Posterior vena cava (tissue), 2 donors: ENCODE measurements around the gene RANGAP1. TPM values are rescaled to one million over a fixed set of nuclear protein-coding genes. Genes with fewer than 3 reads are reported as not detected.
"Not testable (repeated sequence)": the region's sequence is repeated elsewhere in the genome, so short reads cannot be mapped to it uniquely, and the experiment has no call there.

Source experiments
- DNase-seq: peaks from one replicate; pipeline ENCODE4 v3.0.0-alpha.2; 2020; ENCODE audit warnings: low spot score
- intact Hi-C, 2 donors: fragments of 100-400 bp; cut with DNase I; formaldehyde crosslinking; loops; one replicate each; pipeline versions ENCODE4 v1.14.1 to v1.14.2; 2022 to 2023
- total RNA-seq, 2 donors: library from RNA; stranded (reverse); fragmentation: NEBNext Ultra II Directional; extraction: Animal tissue kit (Norgen Biotek cat#: 25700); gene quantifications; one replicate each; pipeline ENCODE4 v1.2.1, GENCODE V29; 2021
- donor health status: DM: yes; HTN: yes; CAD: no.
- donor health status: DM: yes; HTN: yes; CAD: no.

The RANGAP1 gene
- total RNA-seq, 2 donors from 2014 or later = 26.2 to 39.4 TPM

- intact Hi-C loops = no loop called here
- DNase-seq = no peak
Measured at GRCh38 chr22:41264408-41264941, 21.5 kb downstream of the RANGAP1 start.

GRCh38 chr22:41263704-41264103 is 22.3 kb downstream of the RANGAP1 start:
- intact Hi-C loops = no loop called here
- no peak for DNase-seq

DNA sequence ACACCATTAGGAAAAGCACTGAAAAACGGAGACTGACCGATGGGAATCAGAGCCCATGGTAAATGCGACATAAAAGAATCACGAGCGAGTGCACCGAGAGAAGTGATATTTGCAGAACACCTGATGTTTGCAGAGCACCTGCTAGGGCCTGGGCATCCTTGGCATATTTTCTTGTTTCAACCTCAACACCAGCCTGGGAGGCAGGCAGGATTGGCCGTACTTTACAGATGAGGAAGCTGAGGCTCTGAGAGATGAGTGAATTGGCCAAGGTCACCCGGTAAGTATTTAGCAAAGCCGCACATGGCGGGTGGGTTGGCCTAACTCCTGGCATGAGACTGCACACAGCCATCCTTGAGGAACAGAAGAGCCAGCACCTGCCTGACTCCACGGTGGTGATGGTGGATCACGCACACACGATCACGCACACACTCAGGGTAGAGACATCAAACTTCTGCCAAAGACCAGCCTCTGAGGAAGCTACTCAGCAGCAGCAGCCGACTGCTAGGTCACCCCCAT is 23.7 kb downstream of the RANGAP1 start:
- no peak for DNase-seq

DNA sequence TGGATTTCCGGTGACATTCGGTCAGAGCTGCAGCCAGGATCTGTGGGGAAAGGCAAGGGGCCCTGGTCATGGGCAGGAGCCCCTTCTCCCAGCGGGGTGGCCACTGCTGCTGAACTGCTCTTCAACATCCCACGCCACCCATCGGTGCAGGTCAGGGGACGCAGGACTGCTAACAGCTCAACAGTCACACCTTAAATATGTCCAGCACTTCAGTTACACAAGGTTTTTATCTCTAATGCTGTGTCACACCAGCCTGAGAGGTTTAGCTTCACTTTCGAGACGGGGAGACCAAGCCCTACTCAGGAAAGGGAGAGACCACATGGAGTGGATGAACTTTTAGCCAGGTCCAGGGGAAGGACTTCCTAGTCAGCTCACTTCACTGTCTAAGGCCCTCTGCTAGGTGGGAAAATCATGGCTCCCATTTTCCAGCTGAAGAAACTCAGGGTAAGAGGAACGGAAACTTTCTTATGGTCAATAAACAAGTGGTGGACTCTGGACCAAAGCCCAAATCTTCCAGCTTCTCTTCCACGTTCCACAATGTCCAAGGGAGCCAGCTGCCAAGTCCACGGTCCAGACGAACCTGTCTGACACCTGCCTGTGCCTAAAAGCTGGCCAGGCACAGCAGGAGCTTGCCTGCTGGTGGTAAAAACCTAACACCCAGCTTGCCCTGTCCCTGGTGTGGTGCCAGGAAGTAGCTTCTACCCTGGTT is 24.3 kb downstream of the RANGAP1 start:
- no peak for DNase-seq
- intact Hi-C loops = no loop called here

More for the DNA sequence above, 23.7 kb downstream of the RANGAP1 start:
- intact Hi-C loops = no loop called here

DNA sequence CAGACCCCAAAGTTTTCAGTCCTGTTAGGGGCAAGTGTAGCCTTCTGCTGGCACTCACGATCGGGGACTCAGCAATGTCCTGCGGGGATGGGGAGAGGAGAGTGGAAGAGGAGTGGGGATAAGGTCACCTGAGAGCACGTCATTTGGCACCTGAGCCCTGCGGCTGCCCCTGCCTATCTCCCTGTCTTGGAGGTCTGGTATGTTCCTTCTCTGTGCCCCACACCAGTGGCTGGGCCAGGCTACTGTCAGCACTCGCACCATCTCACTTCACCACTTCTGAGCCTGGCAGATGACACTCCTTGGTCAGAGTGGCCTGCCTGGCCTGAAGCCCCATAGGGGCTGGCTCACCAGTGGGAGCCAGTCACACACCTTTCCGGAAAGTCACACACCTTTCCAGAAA is 25.1 kb downstream of the RANGAP1 start:
- intact Hi-C loops = no loop called here
- DNase-seq = no peak

GRCh38 chr22:41259756-41260155 is 26.2 kb downstream of the RANGAP1 start:
- intact Hi-C loops, DNase-seq: not testable (repeated sequence)

DNA sequence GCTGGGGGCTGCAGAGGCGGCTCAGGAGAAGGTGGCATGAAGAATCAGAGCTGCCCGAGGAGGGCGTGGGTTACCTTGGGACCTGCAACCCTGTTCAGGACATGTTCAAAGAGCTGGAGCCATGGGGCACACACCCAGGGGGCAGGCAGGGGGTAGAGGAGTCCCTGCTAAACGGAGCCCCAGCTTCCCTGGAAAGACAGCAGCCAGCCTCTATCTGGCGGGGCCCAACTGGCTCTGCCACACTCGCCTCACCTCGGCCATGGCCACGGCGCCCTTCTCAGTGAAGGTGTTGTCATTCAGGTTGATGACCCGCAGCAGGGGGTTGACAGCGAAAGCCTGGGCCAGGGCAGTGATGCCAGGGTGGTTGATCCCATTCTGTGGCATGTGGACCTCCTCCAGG is 28.3 kb downstream of the RANGAP1 start:
- intact Hi-C loops = no loop called here
- DNase-seq = no peak

GRCh38 chr22:41256254-41257253 is 29.4 kb downstream of the RANGAP1 start:
- no peak for DNase-seq
- intact Hi-C loops = no loop called here

DNA sequence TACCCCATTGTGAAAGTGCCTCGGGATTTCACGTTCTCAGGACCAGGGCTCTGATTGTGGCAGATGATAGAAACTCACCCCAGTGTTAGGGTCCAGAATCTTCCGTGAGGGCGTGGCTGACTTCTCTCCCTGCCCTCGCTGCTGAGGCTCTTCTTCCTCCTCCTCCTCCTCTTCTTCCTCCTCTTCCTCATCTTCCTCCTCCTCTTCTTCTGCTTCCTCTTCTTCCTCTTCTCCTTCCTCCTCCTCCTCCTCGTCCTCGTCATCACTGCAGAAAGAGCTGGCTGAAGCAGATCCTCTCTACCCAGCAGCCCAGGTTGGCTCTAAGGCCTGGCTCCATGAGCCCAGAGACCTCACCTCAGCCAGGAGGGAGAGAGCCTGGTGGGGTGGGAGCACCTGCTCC is 31.8 kb downstream of the RANGAP1 start:
- DNase-seq = no peak
- intact Hi-C loops = no loop called here

GRCh38 chr22:41252365-41252764 is 33.6 kb downstream of the RANGAP1 start:
- intact Hi-C loops = no loop called here
- no peak for DNase-seq

DNA sequence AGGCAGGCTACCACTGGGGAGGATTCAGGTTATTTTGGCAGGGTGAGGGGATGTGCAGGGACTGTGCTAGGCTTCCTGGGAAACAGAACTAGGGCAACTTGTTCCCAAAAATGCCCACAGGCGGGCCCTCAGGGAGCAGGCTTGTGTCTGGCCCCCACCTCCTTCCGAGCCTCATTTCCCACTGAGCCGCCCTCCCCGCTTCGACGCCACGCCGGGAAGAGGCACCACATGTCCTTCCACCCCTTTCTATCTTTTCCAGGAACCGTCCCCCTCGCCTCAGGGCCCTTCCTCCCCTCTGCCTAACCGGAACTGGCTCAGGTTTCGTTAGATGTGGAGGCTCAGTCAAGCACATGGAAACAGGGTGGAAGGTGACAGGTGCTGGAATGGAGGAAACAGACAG is 35.9 kb downstream of the RANGAP1 start:
- intact Hi-C loops = no loop called here

DNA sequence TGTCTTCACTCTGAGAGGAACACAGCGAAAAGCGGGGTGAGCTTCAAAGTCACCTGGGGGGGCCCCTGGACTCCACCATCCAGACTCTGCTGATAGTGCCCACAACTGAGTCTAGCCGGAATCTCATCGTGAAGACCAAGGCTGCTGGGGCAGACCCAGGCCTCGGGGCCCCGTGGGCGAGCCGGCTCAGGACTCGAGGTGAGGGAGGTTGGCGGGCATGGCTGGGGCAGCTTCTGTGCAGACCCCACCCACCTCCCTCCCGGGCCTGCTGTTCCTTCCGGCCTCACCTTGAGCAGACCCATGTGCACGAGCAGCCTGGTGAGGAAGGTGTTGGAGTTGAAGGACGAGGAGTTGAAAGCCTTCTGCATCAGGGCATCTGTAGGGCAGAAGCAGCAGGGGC is 36.5 kb downstream of the RANGAP1 start:
- intact Hi-C loops = no loop called here
- no peak for DNase-seq

More for the DNA sequence above, 35.9 kb downstream of the RANGAP1 start:
- DNase-seq = no peak

DNA sequence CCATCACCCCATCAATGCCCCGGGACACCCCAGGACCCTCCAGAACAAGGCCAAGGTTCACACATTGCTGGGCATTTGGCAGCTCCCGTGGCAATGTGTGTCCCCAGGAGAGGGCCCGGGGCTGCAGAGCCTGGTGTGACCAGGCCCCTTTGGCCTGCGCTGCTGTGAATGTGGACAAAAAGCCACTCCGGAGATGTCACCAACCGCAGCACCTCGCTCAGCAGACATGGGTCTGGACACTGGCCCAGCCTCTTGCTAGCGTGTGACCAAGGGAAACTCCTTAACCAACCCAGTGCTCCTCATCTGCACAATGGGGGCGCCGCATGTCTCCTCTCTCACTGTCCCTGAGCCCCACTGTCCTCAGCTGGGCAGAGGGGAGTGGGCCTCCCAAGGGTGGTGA is 37.2 kb downstream of the RANGAP1 start:
- intact Hi-C loops = no loop called here
- DNase-seq = no peak

DNA sequence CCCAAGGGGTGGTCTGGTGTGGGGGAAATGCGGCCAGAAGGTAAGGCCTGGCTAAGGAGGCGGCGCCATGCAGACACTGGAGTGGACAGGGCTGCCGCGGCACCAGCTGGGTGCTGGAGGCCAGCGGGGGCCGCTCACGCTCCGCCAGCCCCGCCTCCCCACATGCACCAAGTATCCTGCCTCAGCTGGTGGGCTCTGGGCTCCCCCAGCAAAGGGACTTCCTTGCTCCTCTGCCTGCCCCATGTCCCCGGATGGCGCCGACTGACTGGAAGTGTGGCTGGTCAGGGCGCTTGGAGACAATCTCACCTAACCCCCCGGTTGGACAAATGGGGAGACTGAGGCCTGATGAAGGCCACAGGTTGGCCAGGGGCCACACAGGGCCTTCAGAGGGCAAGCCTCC is 37.7 kb downstream of the RANGAP1 start:
- intact Hi-C loops = no loop called here
- DNase-seq = no peak

DNA sequence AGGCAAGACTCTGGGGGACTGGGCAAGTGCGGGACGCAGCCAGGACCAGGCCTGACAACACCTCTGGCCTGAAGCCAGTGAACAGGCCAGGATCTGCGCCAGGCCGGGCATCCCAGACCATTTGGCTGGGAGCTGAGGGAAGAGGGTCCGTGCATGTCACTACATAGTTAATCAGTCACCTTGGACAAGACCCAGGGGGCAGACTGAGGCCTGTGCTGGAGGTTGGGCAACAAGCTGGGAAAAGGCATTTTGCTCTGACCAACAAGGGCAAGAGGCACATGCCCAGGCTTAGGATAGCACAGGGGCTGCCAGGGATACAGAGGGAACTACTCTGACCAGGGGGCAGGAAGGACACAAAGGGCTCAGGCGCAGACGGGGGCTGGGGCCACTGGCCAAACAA is 38.3 kb downstream of the RANGAP1 start:
- intact Hi-C loops = no loop called here
- no peak for DNase-seq

- DNase-seq = no peak
- intact Hi-C loops = no loop called here
Measured at GRCh38 chr22:41245917-41246499, 40.0 kb downstream of the RANGAP1 start.

DNA sequence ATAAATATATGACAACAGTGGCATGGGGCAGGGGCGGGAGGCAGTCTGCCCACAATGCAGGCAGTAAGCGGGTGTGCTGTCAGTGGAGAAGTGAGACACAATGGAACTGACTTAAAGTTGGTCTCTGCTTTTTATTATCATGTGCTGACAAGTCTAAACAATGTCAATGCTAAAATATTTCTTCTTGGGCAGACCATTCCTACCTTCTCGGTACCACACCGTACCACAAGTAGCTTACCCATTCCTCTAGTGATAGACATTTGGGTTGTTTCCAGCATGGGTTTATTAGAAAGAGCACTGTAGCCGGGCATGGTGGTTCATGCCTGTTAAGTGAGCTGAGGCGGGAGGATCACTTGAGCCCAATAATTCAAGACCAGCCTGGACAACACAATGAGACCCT is 42.6 kb downstream of the RANGAP1 start:
- no peak for DNase-seq
- intact Hi-C loops = no loop called here

GRCh38 chr22:41242396-41243117 is 43.4 kb downstream of the RANGAP1 start:
- no peak for DNase-seq
- intact Hi-C loops = no loop called here

DNA sequence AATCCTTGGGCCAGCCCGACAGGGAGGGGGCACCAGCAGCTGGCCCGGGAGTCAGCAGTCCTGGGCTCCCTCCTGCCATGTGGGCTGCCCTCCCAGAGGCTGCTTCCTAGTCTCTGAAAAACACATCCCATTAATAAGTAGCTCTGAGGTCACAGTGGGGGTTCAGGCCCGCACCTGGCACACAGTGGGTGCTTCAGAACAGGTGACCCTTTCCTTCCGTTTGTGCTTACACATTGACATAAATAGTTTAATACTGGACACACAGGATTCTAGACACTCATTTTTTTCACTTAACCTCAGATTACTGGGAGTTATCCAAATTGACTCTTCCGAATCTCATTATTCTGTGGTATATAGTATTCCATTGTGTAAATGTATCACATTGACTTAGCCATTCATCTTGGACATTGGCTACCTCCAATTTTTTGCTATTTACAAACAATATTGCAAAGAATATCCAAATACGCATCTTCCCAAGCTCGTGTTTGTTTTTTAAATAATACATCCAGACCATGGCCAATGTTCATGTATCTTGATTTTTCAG is 44.8 kb downstream of the RANGAP1 start:
- no peak for DNase-seq
- intact Hi-C loops = no loop called here
